Epithelial cell of proximal tubule (primary cell): ENCODE data around the gene KCNQ1. TPM values are rescaled to one million over a fixed set of nuclear protein-coding genes. Genes with fewer than 3 reads are reported as not detected.

Source experiments
- DNase-seq: peaks from one replicate; pipeline ENCODE4 v3.0.0-alpha.2; 2011; ENCODE audit warnings: low read depth
- H3K4me3 ChIP-seq: 2 replicates; pipeline ENCODE4 v1.5.1; 2011; ENCODE audit warnings: low read depth, mild to moderate bottlenecking, low read length
- total RNA-seq: library from RNA; depleted of rRNA; stranded (reverse); fragments of >200 nt; gene quantifications from 2 replicates; pipeline ENCODE4 v1.2.3, GENCODE V29; 2015
- TF ChIP-seq, protein P1 (sequence below): conservative IDR thresholded peaks from 2 replicates; pipeline ENCODE4 v1.5.1; 2012; ENCODE audit warnings: low read depth, mild to moderate bottlenecking, low read length

The KCNQ1 gene
- total RNA-seq, 1 donor from 2014 or later: 0.46 TPM

DNA sequence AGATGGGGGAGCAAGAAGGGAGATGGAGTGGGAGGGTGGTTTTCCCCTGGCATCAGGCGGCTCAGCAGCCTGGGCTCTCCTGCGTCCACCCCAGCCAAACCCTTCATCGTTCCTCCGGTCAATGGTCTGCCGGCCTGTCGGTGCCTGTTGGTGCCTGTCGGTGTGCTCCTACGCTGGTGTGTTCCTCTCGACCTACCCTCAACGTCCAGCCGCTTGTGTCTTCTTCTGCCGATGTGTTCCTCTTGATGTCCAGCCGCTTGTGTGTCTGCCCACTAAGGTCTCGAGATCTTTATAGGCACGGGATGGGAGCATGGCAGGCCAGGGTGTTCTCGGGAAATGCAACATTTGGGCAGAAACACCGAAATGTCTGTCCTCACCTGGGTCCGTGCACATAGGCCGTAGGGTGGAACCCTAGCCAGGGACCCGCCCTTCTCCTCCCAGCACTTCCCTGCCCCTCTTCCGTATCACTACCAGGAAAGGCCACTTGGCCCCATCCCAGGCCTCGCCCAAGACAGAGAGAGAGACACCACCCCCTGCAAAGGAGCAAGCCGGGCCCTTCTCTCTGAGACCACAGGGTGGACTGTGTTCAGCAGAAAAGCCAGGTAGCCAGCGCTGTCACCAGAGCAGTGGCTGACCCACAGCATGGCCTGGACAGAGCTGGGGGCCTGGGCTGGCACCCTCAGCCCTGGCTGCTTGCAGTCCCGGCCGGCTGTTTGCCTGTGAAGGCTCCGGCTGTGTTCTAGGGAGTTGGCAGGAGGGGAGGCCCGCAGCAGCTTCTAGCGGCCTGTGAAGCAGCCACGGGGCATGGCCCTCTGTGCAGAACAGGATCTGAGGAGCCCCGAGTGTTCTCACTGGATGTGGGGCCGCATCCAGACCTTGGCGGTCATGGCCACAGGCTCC lies 316.6 kb downstream of the KCNQ1 start:
- DNase-seq: no peak
- H3K4me3 ChIP-seq: no peak overlapping the region
- TF ChIP-seq, protein P1, sequence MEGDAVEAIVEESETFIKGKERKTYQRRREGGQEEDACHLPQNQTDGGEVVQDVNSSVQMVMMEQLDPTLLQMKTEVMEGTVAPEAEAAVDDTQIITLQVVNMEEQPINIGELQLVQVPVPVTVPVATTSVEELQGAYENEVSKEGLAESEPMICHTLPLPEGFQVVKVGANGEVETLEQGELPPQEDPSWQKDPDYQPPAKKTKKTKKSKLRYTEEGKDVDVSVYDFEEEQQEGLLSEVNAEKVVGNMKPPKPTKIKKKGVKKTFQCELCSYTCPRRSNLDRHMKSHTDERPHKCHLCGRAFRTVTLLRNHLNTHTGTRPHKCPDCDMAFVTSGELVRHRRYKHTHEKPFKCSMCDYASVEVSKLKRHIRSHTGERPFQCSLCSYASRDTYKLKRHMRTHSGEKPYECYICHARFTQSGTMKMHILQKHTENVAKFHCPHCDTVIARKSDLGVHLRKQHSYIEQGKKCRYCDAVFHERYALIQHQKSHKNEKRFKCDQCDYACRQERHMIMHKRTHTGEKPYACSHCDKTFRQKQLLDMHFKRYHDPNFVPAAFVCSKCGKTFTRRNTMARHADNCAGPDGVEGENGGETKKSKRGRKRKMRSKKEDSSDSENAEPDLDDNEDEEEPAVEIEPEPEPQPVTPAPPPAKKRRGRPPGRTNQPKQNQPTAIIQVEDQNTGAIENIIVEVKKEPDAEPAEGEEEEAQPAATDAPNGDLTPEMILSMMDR: no peak

DNA sequence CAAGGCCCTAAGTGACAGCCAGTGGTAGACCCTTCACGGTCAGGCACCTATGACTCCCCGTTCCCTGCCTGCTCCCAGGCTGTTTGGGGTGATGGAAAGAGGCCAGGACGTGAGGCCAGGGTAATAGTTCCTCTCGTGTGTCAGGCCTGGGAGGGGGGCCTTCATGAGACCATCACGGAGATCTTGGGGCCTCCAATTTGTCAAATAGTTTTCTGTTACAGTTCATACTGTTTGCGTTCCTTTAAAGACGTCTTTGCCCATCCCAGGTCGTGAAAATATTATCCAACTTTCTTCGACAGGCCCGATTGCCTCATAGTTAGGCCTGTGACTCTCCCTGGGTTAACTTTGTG lies 317.2 kb downstream of the KCNQ1 start:
- TF ChIP-seq, protein P1: no peak
- H3K4me3 ChIP-seq: no peak overlapping the region
- no peak for DNase-seq

DNA sequence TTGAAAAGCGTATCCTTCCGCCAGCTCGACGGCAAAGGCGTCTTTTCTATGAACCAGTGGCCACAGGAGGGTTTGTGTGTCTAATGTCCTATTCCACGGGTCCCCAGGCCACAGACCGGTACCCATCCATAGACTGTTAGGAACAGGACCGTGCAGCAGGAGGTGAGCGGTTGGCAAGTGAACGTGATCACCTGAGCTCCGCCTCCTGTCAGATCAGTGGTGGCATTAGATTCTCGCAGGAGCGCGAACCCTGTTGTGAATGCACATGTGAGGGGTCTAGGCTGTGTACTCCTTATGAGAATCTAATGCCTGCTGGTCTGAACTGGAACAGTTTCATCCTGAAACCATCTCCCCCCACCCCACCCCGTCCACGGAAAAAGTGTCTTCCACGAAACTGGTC lies 317.6 kb downstream of the KCNQ1 start:
- TF ChIP-seq, protein P1: no peak
- no peak for DNase-seq
- H3K4me3 ChIP-seq: no peak overlapping the region

DNA sequence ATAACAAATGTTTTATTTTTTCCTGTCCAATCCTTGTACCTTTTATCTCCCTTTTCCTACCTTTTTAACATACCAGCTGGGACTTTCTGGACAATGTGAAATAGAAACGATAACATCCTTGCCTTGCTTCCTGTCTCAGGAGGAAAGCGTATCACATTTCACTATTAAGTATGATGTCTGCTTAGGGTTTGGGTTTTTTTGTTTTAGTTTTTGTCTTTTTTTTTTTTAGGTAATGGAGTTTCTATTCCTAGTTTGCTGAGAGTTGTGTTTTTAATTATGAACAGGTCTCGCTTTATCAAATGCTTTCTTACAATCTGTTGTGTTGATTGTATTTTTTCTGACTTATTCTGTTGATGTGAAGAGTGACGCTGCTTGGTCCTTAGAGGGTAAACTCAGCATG lies 319.2 kb downstream of the KCNQ1 start:
- TF ChIP-seq, protein P1: no peak
- H3K4me3 ChIP-seq: no peak overlapping the region

DNA sequence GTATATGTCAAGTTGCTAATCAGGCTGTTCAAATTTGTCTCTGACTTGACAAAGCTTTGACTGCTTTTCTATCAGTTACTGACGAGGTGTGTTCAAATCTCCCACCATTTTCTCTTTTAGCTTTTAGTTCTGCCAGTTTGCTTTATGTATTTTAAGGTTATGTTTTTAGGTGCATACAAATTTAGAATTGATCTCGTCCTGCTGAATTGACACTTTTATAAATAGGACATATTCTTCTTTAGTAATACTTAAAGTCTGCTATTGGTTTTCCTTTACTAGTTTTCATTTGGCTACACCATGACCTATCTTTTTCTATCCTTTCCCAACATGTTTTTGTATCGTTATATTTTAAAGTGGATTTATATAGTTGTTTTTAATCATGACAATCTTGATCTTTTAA lies 320.7 kb downstream of the KCNQ1 start:
- no peak for DNase-seq
- H3K4me3 ChIP-seq: no peak overlapping the region
- TF ChIP-seq, protein P1: no peak

More for the DNA sequence above, 319.2 kb downstream of the KCNQ1 start:
- no peak for DNase-seq

DNA sequence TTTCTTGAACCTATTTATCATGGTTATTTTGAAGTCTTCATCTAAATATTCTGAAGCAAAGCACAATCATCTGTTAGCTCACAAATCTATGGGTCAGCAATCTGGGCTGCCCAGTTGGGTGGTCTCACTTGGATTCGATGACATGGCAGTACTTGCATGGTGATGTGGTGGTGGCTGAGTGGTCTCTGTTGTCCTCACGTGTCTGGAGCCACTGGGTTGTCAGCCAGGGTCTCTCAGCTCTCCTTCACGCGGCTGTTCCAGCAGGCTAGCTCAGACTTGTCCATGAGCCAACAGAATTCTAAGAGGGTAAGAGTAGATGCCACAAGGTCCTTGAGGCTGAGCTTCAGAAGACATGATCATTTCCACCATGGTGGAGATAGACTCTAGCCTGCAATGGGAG lies 321.4 kb downstream of the KCNQ1 start:
- no peak overlapping the region for H3K4me3 ChIP-seq
- TF ChIP-seq, protein P1: no peak
- DNase-seq: no peak

DNA sequence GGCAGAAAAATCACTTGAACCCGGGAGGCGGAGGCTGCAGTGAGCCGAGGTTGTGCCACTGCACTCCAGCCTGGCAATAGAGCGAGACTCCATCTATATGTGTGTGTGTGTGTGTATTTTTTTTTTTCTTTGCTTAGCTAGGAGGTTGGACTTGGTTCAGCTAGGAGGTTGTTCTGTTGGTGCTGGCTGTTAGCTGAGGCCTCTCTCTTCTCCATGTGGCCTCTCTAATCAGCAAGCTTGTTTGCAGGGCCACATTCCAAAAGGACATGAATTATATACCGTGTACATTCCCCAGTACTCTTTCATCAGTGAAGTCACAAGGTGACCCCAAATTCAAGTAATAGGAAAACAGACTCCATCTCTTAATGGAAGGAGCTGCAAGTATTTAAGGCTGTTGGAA lies 322.3 kb downstream of the KCNQ1 start:
- H3K4me3 ChIP-seq: no peak overlapping the region
- TF ChIP-seq, protein P1: no peak
- DNase-seq: no peak
